AG10803 (cell line): Measurements from ENCODE around the gene YBX1.
A peak's percentile ranks its signal among the peaks of the same experiment; 100 is the strongest.

ENCODE experiments used
- DNase-seq: peaks from one replicate; pipeline ENCODE4 v3.0.0; 2010; ENCODE audit warnings: low read depth
- H3K4me3 ChIP-seq: 2 replicates; pipeline ENCODE4 v1.5.1; 2011; ENCODE audit warnings: mild to moderate bottlenecking, low read length, control low read depth
- CTCF ChIP-seq: conservative IDR thresholded peaks from 2 replicates; pipeline ENCODE4 v1.5.1; 2011; ENCODE audit warnings: mild to moderate bottlenecking, low read length, control low read depth, inconsistent platforms

YBX1 gene

GRCh38 chr1:42730002-42730401, 47.8 kb downstream of the YBX1 start:
- TF ChIP-seq CTCF, result 0 out of 2 replicates have a peak, but pooled peaks have one; percentile 14
- H3K4me3 ChIP-seq, result no peak overlapping the region
- no peak for DNase-seq

- DNase-seq, result no peak
- TF ChIP-seq CTCF, result no peak
- no peak overlapping the region for H3K4me3 ChIP-seq
Observed at GRCh38 chr1:42730988-42731387, 48.8 kb downstream of the YBX1 start.

GRCh38 chr1:42731585-42731984, 49.4 kb downstream of the YBX1 start:
- no peak for DNase-seq
- TF ChIP-seq CTCF, result no peak
- H3K4me3 ChIP-seq, result no peak overlapping the region

DNA sequence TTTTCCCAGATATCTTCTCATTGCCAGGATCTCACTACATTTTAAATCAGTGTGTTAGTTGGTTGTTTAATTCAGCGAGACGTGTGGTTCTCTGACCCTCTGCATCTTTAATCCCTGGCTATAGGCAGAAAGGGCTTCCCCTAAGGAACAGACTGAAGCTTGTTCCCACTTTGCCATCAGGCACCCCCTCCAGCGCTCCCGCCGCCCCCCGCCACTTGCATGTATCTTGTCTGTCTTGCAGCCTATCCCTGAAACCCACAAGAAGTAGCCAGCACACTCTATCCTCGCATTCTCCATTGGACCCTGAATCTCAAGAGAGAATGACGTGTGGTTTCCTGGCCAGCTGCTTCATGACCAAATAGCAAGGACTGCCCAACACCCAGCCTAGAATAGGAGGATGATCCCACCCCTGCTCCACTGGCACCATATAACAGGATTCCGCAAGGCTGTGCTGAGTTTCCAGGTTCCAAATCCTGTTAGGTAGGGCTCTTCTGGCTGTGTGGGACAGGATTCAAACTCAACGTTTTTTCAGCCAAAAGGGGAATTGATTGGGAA, 50.0 kb downstream of the YBX1 start:
- TF ChIP-seq CTCF, result no peak
- no peak for DNase-seq

GRCh38 chr1:42733415-42734200, 51.4 kb downstream of the YBX1 start:
- H3K4me3 ChIP-seq, result no peak overlapping the region
- no peak for TF ChIP-seq CTCF
- DNase-seq, result no peak

More for the DNA sequence above, 50.0 kb downstream of the YBX1 start:
- no peak overlapping the region for H3K4me3 ChIP-seq

- no peak for TF ChIP-seq CTCF
- no peak overlapping the region for H3K4me3 ChIP-seq
- no peak for DNase-seq
Observed at GRCh38 chr1:42734201-42735035, 52.2 kb downstream of the YBX1 start.
